HFF-Myc (cell line): ENCODE results near the gene KRT35.

ENCODE experiments used
- DNase-seq: peaks from one replicate; pipeline ENCODE4 v3.0.0-alpha.2; 2011; ENCODE audit warnings: low read depth; ENCODE audit errors: extremely low read depth
- H3K4me3 ChIP-seq: replicated peaks from 2 replicates; pipeline ENCODE4 v1.5.1; 2011; ENCODE audit warnings: low read depth, mild to moderate bottlenecking, control low read depth, low read length
- TF ChIP-seq, protein P1 (sequence below): IDR thresholded peaks from 2 replicates; pipeline ENCODE4 v1.5.1; 2012; ENCODE audit warnings: mild to moderate bottlenecking, low read depth, low read length, control low read depth; ENCODE audit errors: missing control alignments

KRT35 gene

DNA sequence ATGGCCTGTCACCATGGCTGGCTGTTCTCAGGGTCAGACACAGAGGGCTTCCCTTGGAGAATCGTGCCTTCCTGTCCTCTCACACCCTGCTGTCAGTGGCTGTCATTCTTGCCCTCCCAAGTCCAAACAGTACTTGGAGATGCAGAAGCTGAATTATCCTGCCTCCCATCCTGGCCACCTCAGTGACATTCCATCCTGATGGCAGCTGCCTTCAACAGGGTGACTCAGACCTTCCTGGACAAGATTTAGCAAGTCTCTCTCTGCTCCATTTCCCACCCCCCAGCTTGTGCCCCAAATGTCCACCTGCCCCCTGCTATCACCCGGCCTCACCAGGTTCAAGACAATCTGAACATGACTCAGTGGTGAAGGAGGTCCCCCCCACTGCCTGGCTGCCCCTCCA is 13.6 kb upstream of the KRT35 start:
- no peak overlapping the region for H3K4me3 ChIP-seq
- TF ChIP-seq, protein P1, sequence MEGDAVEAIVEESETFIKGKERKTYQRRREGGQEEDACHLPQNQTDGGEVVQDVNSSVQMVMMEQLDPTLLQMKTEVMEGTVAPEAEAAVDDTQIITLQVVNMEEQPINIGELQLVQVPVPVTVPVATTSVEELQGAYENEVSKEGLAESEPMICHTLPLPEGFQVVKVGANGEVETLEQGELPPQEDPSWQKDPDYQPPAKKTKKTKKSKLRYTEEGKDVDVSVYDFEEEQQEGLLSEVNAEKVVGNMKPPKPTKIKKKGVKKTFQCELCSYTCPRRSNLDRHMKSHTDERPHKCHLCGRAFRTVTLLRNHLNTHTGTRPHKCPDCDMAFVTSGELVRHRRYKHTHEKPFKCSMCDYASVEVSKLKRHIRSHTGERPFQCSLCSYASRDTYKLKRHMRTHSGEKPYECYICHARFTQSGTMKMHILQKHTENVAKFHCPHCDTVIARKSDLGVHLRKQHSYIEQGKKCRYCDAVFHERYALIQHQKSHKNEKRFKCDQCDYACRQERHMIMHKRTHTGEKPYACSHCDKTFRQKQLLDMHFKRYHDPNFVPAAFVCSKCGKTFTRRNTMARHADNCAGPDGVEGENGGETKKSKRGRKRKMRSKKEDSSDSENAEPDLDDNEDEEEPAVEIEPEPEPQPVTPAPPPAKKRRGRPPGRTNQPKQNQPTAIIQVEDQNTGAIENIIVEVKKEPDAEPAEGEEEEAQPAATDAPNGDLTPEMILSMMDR: no peak
- DNase-seq: no peak

- DNase-seq: no peak
- TF ChIP-seq, protein P1: no peak
- no peak overlapping the region for H3K4me3 ChIP-seq
Measured at GRCh38 chr17:41492771-41493170, 11.8 kb upstream of the KRT35 start.

DNA sequence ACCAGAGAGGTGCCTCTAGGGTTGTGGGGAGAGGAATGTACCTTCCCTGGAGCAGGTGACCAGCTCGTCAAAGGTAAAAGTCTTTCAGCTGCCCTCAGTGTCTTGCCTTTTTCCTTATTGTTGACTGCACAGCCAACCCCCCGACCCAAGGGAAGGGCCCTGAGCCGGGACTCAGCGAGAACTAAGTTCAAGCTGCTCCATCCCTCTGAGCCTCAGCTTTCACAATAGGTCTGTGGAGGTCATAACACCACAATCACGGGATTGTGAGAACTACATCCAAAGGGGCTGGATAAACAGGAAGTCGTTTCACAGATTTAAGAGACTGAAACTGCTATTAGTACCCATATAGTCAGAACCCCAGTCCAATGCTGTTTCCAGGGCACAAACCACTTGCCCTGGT is 11.4 kb upstream of the KRT35 start:
- TF ChIP-seq, protein P1: no peak
- no peak for DNase-seq
- H3K4me3 ChIP-seq: no peak overlapping the region

DNA sequence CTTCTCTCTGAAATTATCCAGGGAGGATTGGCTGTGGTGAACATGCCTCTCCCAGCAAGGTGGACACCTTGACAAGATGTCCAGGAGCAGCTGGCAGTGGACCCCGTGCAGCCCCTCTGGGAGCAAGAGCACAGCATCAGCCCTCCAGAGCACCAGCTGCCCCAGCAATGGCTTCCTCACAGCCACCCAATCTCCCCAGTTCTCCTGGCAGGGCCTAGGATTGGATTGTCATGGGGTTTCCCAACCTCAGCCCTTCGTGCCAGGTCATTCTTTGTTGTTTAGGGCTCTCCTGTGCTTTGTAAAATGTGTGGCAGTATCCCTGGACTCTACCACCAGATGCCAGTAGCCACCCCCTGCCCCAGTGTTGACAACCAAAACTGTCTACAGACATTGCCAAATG is 10.5 kb upstream of the KRT35 start:
- TF ChIP-seq, protein P1: no peak
- no peak overlapping the region for H3K4me3 ChIP-seq
- no peak for DNase-seq

- H3K4me3 ChIP-seq: no peak overlapping the region
- TF ChIP-seq, protein P1: no peak
- no peak for DNase-seq
Measured at GRCh38 chr17:41490000-41490990, 9.3 kb upstream of the KRT35 start.

DNA sequence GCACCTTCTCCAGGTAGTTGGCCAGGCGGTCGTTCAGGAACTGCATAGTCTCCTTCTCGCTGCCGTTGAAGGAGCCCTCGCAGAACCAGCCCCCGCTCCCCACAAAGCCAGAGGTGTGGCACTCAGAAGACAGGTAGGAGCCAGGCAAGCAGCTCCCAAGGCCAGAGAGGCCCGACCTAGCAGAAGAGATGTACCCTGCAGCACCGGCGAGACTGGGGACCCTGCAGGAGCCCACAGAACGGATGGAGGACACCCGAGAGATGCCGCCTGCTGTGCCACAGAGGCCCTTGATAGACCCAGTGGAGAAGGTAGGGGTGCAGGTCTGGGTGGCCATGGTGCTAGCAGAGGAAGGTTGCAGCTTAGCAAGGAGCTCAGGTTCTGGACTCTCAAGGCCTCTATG is 8.6 kb upstream of the KRT35 start, which contains the start of gene KRT36:
TSS of gene KRT36 (minus strand) at position 380 of the 400 bp plus-strand sequence. CDS start at position 334, 46 bp downstream.
- no peak for DNase-seq
- H3K4me3 ChIP-seq: no peak within 1 kb of the TSS
- TF ChIP-seq, protein P1: no peak
